ENCODE results near the gene ZNF473.
"Not testable (repeated sequence)": the region's sequence is repeated elsewhere in the genome, so short reads cannot be mapped to it uniquely, and the experiment has no call there.

Gene ZNF473

GRCh38 chr19:50050406-50051227, 24.8 kb downstream of the ZNF473 start:
- peak; percentile 88 for DNase-seq (ENCODE audit: low spot score)

GRCh38 chr19:50051228-50051895, 25.6 kb downstream of the ZNF473 start:
- DNase-seq (ENCODE audit: low spot score): not testable (repeated sequence)

GRCh38 chr19:50051964-50052363, 26.2 kb downstream of the ZNF473 start:
- DNase-seq (ENCODE audit: low spot score): no peak

- no peak for DNase-seq (ENCODE audit: low spot score)
Measured at GRCh38 chr19:50053119-50053518, 27.3 kb downstream of the ZNF473 start.

- no peak for DNase-seq (ENCODE audit: low spot score)
Measured at GRCh38 chr19:50058425-50058824, 32.6 kb downstream of the ZNF473 start.

DNA sequence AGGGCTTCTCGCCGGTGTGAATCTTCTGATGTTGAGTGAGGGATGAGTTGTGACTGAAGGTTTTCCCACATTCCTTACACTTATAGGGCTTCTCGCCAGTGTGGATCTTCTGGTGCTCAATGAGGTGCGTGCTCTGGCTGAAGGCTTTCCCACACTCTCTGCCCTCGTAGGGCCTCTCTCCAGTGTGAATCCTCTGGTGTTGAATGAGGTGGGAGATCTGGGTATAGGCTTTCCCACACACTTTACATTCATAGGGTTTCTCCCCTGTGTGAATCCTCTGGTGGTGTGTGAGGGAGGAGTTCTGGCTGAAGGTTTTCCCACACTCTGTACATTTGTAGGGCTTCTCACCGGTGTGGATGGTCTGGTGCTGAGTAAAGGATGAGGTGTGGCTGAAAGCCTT, 33.2 kb downstream of the ZNF473 start:
- DNase-seq (ENCODE audit: low spot score): no peak

- no peak for DNase-seq (ENCODE audit: low spot score)
Measured at GRCh38 chr19:50060107-50060506, 34.3 kb downstream of the ZNF473 start.

DNA sequence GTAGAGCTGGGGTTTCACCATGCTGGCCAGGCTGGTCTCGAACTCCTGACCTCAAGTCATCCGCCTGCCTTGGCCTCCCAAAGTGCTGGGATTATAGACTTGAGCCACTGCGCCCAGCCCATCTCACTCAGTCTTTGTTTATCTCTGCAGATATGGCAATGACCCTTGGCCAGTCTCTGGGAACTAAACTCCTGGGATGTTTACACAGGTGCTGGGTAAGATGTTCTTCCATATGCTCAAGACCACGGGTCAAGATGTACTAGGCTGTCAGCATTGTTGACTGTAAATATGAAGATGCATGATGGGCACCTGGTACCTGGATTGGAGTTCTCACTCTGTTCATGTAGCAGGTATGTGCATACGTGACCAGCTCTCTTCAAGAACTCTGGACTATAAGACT, 35.8 kb downstream of the ZNF473 start:
- no peak for DNase-seq (ENCODE audit: low spot score)

GRCh38 chr19:50065938-50066337, 40.1 kb downstream of the ZNF473 start:
- no peak for DNase-seq (ENCODE audit: low spot score)

DNA sequence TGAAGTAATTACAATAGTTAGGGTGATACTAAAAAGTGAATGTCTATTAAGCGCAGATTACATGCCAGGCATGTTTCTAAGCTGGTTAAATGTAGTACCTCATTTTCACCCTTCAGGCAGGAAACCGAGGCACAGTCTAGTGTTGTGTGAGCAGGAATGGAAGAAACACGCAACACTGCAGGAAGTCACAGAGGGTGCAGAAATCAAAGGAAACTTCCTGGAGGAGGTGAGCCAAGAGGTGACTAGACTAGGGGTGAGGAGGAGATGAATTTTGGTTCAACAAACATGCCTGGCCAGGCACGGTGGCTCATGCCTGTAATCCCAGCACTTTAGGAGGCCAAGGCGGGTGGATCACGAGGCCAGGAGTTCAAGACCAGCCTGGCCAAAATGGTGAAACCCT, 41.8 kb downstream of the ZNF473 start:
- DNase-seq (ENCODE audit: low spot score): no peak

- DNase-seq (ENCODE audit: low spot score): not testable (repeated sequence)
Measured at GRCh38 chr19:50068382-50068781, 42.6 kb downstream of the ZNF473 start.

- DNase-seq (ENCODE audit: low spot score): not testable (repeated sequence)
Measured at GRCh38 chr19:50075076-50075475, 49.3 kb downstream of the ZNF473 start.

DNA sequence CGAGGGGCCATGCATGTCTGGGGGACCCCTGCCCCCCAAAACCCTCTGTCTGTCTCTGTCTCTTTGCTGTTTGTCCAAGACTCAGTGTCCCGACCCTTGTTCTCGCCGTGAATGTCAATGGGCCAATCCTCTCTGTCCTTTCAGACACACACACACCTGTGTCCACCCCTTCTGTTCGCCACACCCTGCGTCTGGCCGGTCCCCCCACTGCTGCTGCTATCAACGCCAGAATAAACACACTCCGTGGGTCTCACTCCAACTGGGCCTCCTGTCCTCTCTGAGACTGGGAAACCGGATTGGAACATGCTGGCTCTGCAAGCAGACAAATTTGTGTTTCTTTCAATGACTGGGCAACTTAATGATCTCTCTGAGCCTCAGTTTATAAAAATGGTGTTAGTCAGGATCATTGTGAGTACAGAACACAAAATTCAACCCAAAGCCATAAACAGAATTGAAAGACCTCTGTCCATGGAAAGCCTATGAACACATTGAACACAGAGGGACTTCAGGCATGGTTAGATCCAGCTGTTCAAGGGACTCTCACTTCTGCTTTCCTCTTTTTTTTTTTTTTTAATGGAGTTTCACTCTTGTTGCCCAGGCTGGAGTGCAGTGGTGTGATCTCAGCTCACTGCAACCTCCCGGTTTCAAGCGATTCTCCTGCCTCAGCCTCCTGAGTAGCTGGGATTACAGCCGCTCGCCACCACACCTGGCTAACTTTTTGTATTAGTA, 50.0 kb downstream of the ZNF473 start:
- DNase-seq (ENCODE audit: low spot score): not testable (repeated sequence)

- DNase-seq (ENCODE audit: low spot score): not testable (repeated sequence)
Measured at GRCh38 chr19:50076581-50077355, 51.0 kb downstream of the ZNF473 start.

GRCh38 chr19:50079014-50079413, 53.2 kb downstream of the ZNF473 start:
- DNase-seq (ENCODE audit: low spot score): not testable (repeated sequence)

DNA sequence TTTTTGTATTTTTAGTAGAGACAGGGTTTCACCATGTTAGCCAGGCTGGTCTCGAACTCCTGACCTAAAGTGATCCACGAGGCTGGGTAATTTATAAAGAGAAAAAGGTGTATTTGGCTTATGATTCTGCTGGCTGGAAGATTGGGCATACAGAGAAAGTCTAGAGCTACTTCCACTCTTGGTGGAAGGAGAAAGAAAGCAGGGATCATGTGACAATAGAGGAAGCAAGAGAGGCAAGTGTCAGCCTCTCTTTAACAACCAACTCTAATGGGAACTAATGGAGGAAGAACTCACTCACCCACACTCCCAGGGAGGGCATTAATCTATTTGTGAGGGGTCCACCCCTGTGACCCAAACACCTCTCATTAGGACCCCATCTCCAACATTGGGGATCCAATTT, 58.6 kb downstream of the ZNF473 start:
- DNase-seq (ENCODE audit: low spot score): not testable (repeated sequence)

GRCh38 chr19:50087153-50087552, 61.3 kb downstream of the ZNF473 start:
- DNase-seq (ENCODE audit: low spot score): not testable (repeated sequence)

DNA sequence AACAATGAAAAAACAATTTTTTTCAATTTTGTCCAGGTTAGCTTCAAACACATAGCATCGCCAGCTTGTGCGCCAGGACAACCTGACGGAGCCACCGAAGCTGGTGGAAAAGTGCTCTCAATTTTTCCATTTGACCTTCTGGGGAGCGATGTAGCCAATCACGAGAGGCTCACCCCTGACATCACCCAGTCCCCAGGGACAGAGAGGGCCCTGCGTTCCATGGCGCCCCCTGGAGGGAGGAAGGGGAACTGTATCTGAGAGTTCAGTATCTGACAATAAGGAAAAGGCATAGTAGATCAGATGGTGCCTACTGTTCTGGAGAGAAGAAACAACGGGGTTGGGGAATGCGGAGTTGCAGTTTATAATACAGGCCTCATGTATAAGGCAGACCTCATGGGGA, 64.9 kb downstream of the ZNF473 start:
- peak; percentile 18 for DNase-seq (ENCODE audit: low spot score)

GRCh38 chr19:50091786-50092185, 66.0 kb downstream of the ZNF473 start:
- DNase-seq (ENCODE audit: low spot score): not testable (repeated sequence)

GRCh38 chr19:50092597-50092996, 66.8 kb downstream of the ZNF473 start:
- not testable (repeated sequence) for DNase-seq (ENCODE audit: low spot score)

GRCh38 chr19:50097884-50098283, 72.1 kb downstream of the ZNF473 start:
- DNase-seq (ENCODE audit: low spot score): not testable (repeated sequence)

GRCh38 chr19:50098892-50099291, 73.1 kb downstream of the ZNF473 start:
- DNase-seq (ENCODE audit: low spot score): not testable (repeated sequence)

Measured in CD4-positive, alpha-beta T cell treated with Interleukin-15 for 4 hours (primary cell).